ENCODE results near the gene UNC13A. TPM values are rescaled to one million over a fixed set of nuclear protein-coding genes. Genes with fewer than 3 reads are reported as not detected.

Gene UNC13A
- total and polyA plus RNA-seq, 5 donors: 0.03 to 0.06 (median 0.05) TPM; not detected in 2

DNA sequence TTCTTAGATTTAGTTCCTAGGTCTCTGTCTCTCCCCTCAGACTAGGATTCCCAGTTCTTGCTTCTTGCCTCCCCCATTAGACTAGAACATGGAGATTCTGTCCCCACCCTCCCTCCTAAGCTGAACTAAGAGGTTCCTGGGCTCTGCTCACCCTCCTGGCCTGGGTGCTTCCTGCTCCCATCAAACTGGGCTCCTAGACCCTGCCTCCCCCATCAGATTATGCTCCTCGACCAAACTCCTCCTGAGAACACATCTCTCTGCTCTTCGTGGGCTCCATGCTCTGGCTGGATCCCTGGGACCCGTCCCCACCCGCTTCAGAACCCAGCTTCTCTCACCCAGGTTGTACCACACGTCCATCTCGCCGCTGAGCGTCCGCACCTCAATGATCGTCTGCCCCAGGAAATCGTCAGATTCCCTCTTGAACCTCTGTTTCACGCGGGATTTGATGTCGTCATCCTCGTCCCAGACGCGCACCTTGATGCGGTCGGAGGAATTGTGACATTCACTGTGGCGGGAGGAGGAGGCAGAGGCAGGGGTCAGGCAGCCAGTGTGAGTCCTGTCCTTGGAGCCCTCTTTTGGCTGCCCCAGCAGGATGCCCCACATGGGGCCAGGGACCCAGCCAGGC, 42.7 kb downstream of the UNC13A start:
- H3K4me3 ChIP-seq (ENCODE audit: low read length): no peak overlapping the region
- no peak for ATAC-seq
- DNase-seq: no peak

DNA sequence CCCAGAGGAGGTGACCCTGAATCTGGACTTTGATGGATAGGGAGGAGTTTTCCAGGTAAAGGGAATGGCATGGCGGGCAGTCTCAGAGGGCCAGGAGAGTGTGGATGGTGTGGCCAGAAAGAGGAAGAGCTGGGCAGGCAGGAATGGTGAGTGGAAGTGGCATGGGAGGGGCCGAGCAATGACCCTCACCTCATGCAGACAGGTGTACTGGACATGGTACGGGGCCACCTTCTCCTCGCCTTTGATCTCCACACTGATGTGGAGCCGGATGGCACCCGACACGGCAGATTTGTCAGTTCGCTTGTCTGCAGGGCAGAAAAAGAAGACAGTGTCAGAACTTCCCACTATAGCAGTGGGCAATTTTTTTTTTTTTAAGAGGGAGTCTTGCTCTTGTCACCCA, 45.5 kb downstream of the UNC13A start:
- no peak overlapping the region for H3K27ac ChIP-seq (ENCODE audit: low read length)
- DNase-seq (peak in 1 of 3 donors; percentile 5), ATAC-seq (no peak)
- H3K4me3 ChIP-seq (ENCODE audit: low read length): no peak overlapping the region
- no peaks in the 10 kb centered on the region for H3K4me1 ChIP-seq (ENCODE audit: control insufficient read depth, insufficient read depth, low read length)
- 89% methylated on average over 8 of the region's 8 CpGs for WGBS
- intact Hi-C loops (cut with DNase I): no loop called here
- H3K9me3 ChIP-seq (ENCODE audit: control insufficient read depth, low read length): no peaks in the 10 kb centered on the region
- H3K27me3 ChIP-seq (ENCODE audit: control insufficient read depth, insufficient read depth): no peaks in the 10 kb centered on the region

More for the DNA sequence above, 42.7 kb downstream of the UNC13A start:
- no peak overlapping the region for H3K27ac ChIP-seq (ENCODE audit: low read length)
- no peaks in the 10 kb centered on the region for H3K27me3 ChIP-seq (ENCODE audit: control insufficient read depth, insufficient read depth)
- H3K4me1 ChIP-seq (ENCODE audit: control insufficient read depth, insufficient read depth, low read length): no peaks in the 10 kb centered on the region
- WGBS: 87% methylated on average over 20 of the region's 20 CpGs
- intact Hi-C loops (cut with DNase I): no loop called here
- H3K9me3 ChIP-seq (ENCODE audit: control insufficient read depth, low read length): no peaks in the 10 kb centered on the region

DNA sequence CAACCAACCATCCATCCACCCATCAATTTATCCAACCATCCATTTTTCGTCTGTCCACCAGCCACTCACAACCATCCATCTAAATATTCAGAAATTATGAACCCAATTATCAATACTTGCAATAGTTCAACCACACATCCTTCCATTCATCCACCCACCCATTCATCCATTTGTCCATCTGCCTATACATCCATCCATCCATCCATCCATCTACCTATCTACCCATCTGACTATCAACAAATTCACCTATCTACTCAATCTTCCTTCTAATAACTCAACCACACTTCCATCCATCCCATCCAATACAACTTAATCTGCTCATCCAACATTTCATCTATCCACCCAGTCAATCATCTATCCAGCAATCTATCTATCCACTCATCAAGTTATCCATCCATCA, 46.3 kb downstream of the UNC13A start:
- no peaks in the 10 kb centered on the region for H3K27me3 ChIP-seq (ENCODE audit: control insufficient read depth, insufficient read depth)
- no peaks in the 10 kb centered on the region for H3K9me3 ChIP-seq (ENCODE audit: control insufficient read depth, low read length)
- intact Hi-C loops (cut with DNase I): no loop called here
- DNase-seq (no peak), ATAC-seq (no peak)
- H3K4me1 ChIP-seq (ENCODE audit: control insufficient read depth, insufficient read depth, low read length): no peaks in the 10 kb centered on the region
- H3K4me3 ChIP-seq (ENCODE audit: low read length): no peak overlapping the region
- no peak overlapping the region for H3K27ac ChIP-seq (ENCODE audit: low read length)
- WGBS: 44% methylated on average over 1 of the region's 1 CpG

- DNase-seq: peak in 1 of 3 donors; percentile 7
- intact Hi-C loops (cut with DNase I): no loop called here
- no peaks in the 10 kb centered on the region for H3K4me1 ChIP-seq (ENCODE audit: control insufficient read depth, insufficient read depth, low read length)
- H3K27me3 ChIP-seq (ENCODE audit: control insufficient read depth, insufficient read depth): no peaks in the 10 kb centered on the region
- H3K9me3 ChIP-seq (ENCODE audit: control insufficient read depth, low read length): no peaks in the 10 kb centered on the region
- no peak for ATAC-seq
- no peak overlapping the region for H3K27ac ChIP-seq (ENCODE audit: low read length)
- no peak overlapping the region for H3K4me3 ChIP-seq (ENCODE audit: low read length)
- 86% methylated on average over 15 of the region's 15 CpGs for whole genome bisulfite sequencing
These were observed 47.0 kb downstream of the UNC13A start for GRCh38 chr19:17641181-17641580.

DNA sequence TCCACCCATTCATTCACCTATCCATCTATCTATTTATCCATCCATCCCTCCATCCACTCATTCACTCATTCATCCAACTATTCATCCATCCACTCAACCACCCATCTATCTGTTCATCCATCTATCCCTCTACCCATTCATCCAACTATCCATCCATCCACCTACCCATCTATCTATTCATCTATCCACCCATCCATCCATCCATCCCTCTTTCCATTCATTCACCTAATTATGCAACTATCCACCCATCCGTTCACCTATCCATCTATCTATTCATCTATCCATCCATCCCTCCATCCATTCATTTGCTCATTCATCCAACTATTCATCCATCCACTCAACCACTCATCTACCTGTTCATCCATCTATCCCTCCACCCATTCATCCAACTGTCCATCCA, 54.5 kb downstream of the UNC13A start:
- ATAC-seq (no peak), DNase-seq (no peak)
- intact Hi-C loops (cut with DNase I): no loop called here
- H3K4me1 ChIP-seq (ENCODE audit: control insufficient read depth, insufficient read depth, low read length): no peaks in the 10 kb centered on the region
- H3K9me3 ChIP-seq (ENCODE audit: control insufficient read depth, low read length): no peaks in the 10 kb centered on the region
- no peaks in the 10 kb centered on the region for H3K27me3 ChIP-seq (ENCODE audit: control insufficient read depth, insufficient read depth)
- WGBS: 89% methylated on average over 1 of the region's 1 CpG
- no peak overlapping the region for H3K4me3 ChIP-seq (ENCODE audit: low read length)
- H3K27ac ChIP-seq (ENCODE audit: low read length): no peak overlapping the region

- Histone ChIP-seq H3K27ac (ENCODE audit: low read length) (no peak overlapping the region), H3K27me3 (ENCODE audit: control insufficient read depth, insufficient read depth) (no peaks in the 10 kb centered on the region), H3K9me3 (ENCODE audit: control insufficient read depth, low read length) (no peaks in the 10 kb centered on the region), H3K4me3 (ENCODE audit: low read length) (no peak overlapping the region), H3K4me1 (ENCODE audit: control insufficient read depth, insufficient read depth, low read length) (no peaks in the 10 kb centered on the region)
- ATAC-seq (no peak), DNase-seq (peak in 1 of 3 donors; percentile 4)
- 88% methylated on average over 9 of the region's 9 CpGs for WGBS
- intact Hi-C loops (cut with DNase I): no loop called here
These were observed 55.6 kb downstream of the UNC13A start for GRCh38 chr19:17632577-17632976.

DNA sequence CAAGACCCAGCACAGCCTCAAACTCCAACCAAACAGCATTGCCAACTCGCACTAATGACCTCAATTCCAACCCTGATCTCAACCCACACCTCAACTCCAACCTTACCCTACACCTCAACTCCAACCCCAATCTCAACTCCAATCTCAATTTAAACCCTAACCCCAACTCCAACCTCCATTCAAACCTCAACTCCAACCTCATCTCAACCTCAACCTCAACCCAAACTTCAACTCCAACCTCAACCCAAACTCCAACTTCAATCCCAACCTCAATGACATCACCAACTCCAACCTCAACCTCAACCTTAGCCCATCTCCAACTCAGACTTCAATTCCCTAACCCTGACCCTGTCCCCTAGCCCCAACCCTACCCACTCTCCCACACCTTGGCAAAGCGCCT, 58.4 kb downstream of the UNC13A start:
- Histone ChIP-seq H3K9me3 (ENCODE audit: control insufficient read depth, low read length) (no peaks in the 10 kb centered on the region), H3K27ac (ENCODE audit: low read length) (no peak overlapping the region), H3K27me3 (ENCODE audit: control insufficient read depth, insufficient read depth) (no peaks in the 10 kb centered on the region), H3K4me1 (ENCODE audit: control insufficient read depth, insufficient read depth, low read length) (no peaks in the 10 kb centered on the region), H3K4me3 (ENCODE audit: low read length) (no peak overlapping the region)
- intact Hi-C loops (cut with DNase I): no loop called here
- 85% methylated on average over 2 of the region's 2 CpGs for WGBS
- DNase-seq (no peak), ATAC-seq (no peak)

- 72% methylated on average over 5 of the region's 5 CpGs for WGBS
- H3K27ac ChIP-seq (ENCODE audit: low read length): no peak overlapping the region
- peak in 1 of 3 donors; percentile 8 for DNase-seq
- no peaks in the 10 kb centered on the region for H3K4me1 ChIP-seq (ENCODE audit: control insufficient read depth, insufficient read depth, low read length)
- no peak overlapping the region for H3K4me3 ChIP-seq (ENCODE audit: low read length)
- intact Hi-C loops (cut with DNase I): no loop called here
- no peaks in the 10 kb centered on the region for H3K9me3 ChIP-seq (ENCODE audit: control insufficient read depth, low read length)
- no peaks in the 10 kb centered on the region for H3K27me3 ChIP-seq (ENCODE audit: control insufficient read depth, insufficient read depth)
- ATAC-seq: no peak
These were observed 60.2 kb downstream of the UNC13A start for GRCh38 chr19:17627921-17628320.

DNA sequence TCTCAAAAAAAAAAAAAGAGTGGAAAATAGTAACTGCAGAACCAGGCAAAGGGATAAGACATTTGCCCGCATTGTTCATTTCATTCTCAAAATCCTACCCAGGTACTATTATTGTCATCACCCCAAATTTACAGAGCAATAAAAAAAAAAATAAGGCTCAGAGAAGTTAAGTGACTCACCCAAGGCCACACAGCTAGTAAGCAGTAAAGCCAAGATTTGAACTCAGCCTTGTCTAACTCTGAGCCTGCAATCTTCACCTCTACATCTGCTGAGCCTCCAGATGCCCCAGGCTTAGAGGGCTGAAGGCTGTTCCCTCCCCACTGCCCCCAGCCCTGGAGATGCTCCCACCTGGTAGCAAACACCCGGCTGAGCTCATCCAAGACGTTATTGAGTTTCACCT, 61.0 kb downstream of the UNC13A start:
- intact Hi-C loops (cut with DNase I): no loop called here
- Histone ChIP-seq H3K4me3 (ENCODE audit: low read length) (no peak overlapping the region), H3K4me1 (ENCODE audit: control insufficient read depth, insufficient read depth, low read length) (no peaks in the 10 kb centered on the region), H3K27ac (ENCODE audit: low read length) (no peak overlapping the region), H3K9me3 (ENCODE audit: control insufficient read depth, low read length) (no peaks in the 10 kb centered on the region), H3K27me3 (ENCODE audit: control insufficient read depth, insufficient read depth) (no peaks in the 10 kb centered on the region)
- ATAC-seq (no peak), DNase-seq (peak in 1 of 3 donors; percentile 11)
- WGBS: 84% methylated on average over 3 of the region's 3 CpGs

GRCh38 chr19:17626456-17627015, 61.6 kb downstream of the UNC13A start:
- H3K27me3 ChIP-seq (ENCODE audit: control insufficient read depth, insufficient read depth): no peaks in the 10 kb centered on the region
- no peaks in the 10 kb centered on the region for H3K9me3 ChIP-seq (ENCODE audit: control insufficient read depth, low read length)
- H3K4me3 ChIP-seq (ENCODE audit: low read length): no peak overlapping the region
- peak in 1 of 3 donors; percentile 24 for DNase-seq
- H3K4me1 ChIP-seq (ENCODE audit: control insufficient read depth, insufficient read depth, low read length): no peaks in the 10 kb centered on the region
- WGBS: 83% methylated on average over 12 of the region's 12 CpGs
- ATAC-seq: no peak
- intact Hi-C loops (cut with DNase I): no loop called here
- no peak overlapping the region for H3K27ac ChIP-seq (ENCODE audit: low read length)

GRCh38 chr19:17625980-17626379, 62.2 kb downstream of the UNC13A start:
- ATAC-seq (no peak), DNase-seq (no peak)
- intact Hi-C loops (cut with DNase I): no loop called here
- H3K27ac ChIP-seq (ENCODE audit: low read length): no peak overlapping the region
- H3K4me1 ChIP-seq (ENCODE audit: control insufficient read depth, insufficient read depth, low read length): no peaks in the 10 kb centered on the region
- WGBS: 93% methylated on average over 2 of the region's 2 CpGs
- no peaks in the 10 kb centered on the region for H3K27me3 ChIP-seq (ENCODE audit: control insufficient read depth, insufficient read depth)
- no peak overlapping the region for H3K4me3 ChIP-seq (ENCODE audit: low read length)
- H3K9me3 ChIP-seq (ENCODE audit: control insufficient read depth, low read length): no peaks in the 10 kb centered on the region

DNA sequence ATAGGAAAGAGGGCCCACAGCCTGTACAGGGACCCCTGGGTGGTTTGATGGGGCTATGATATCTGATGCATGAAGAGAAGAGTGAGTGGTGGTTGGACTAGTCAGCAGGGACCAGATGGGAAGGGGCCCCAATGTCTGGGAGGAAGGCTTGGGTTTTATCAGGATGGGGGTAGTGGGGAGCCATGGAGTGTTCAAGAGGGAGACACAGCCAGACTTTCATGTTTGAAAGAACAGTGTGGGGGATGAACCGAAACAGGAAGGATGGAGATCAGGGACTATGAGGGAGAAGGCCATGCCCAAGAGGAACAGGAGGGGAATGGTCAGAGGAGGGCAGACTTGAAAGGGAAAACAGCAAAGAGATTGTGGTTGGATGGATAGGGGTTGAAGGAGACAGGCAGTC, 63.1 kb downstream of the UNC13A start:
- WGBS: 91% methylated on average over 1 of the region's 1 CpG
- Histone ChIP-seq H3K27ac (ENCODE audit: low read length) (no peak overlapping the region), H3K4me1 (ENCODE audit: control insufficient read depth, insufficient read depth, low read length) (no peaks in the 10 kb centered on the region), H3K27me3 (ENCODE audit: control insufficient read depth, insufficient read depth) (no peaks in the 10 kb centered on the region), H3K4me3 (ENCODE audit: low read length) (no peak overlapping the region), H3K9me3 (ENCODE audit: control insufficient read depth, low read length) (no peaks in the 10 kb centered on the region)
- ATAC-seq: no peak
- no peak for DNase-seq
- intact Hi-C loops (cut with DNase I): no loop called here
